Stimulated activated CD4-positive, alpha-beta T cell treated with anti-CD3 and anti-CD28 coated beads, Interleukin-12 subunit alpha, Interleukin-12 subunit beta, amount 100 ng/mL, for 4 hours (primary cell): Measurements from ENCODE around the gene CAT.

ENCODE experiments used
- DNase-seq: peaks from one replicate; pipeline ENCODE4 v3.0.0-alpha.2; 2020

CAT gene

GRCh38 chr11:34425867-34426266 lies 12.9 kb upstream of the CAT start:
- no peak for DNase-seq

GRCh38 chr11:34426766-34427185 lies 12.0 kb upstream of the CAT start:
- DNase-seq = no peak

- no peak for DNase-seq
These were observed 11.4 kb upstream of the CAT start for GRCh38 chr11:34427186-34427805.

GRCh38 chr11:34431979-34432378 lies 6.8 kb upstream of the CAT start:
- DNase-seq = no peak

- DNase-seq = no peak
These were observed 5.9 kb upstream of the CAT start for GRCh38 chr11:34432822-34433221.

- DNase-seq = no peak
These were observed 4.8 kb upstream of the CAT start for GRCh38 chr11:34433899-34434298.

- DNase-seq = no peak
These were observed 1.3 kb upstream of the CAT start for GRCh38 chr11:34437224-34438125.

GRCh38 chr11:34439610-34440198 lies 970 bp downstream of the CAT start:
- no peak for DNase-seq

GRCh38 chr11:34441814-34442213 lies 3.1 kb downstream of the CAT start:
- DNase-seq = no peak

- DNase-seq = no peak
These were observed 4.4 kb downstream of the CAT start for GRCh38 chr11:34443136-34443535.

GRCh38 chr11:34444428-34444827 lies 5.7 kb downstream of the CAT start:
- no peak for DNase-seq

GRCh38 chr11:34445956-34446355 lies 7.2 kb downstream of the CAT start:
- no peak for DNase-seq

GRCh38 chr11:34446386-34446785 lies 7.7 kb downstream of the CAT start:
- DNase-seq = no peak

- no peak for DNase-seq
These were observed 8.3 kb downstream of the CAT start for GRCh38 chr11:34447044-34447443.

GRCh38 chr11:34448223-34448994 lies 9.7 kb downstream of the CAT start:
- DNase-seq = no peak

- DNase-seq = no peak
These were observed 10.3 kb downstream of the CAT start for GRCh38 chr11:34449013-34449412.

- no peak for DNase-seq
These were observed 12.3 kb downstream of the CAT start for GRCh38 chr11:34451053-34451452.

- no peak for DNase-seq
These were observed 15.7 kb downstream of the CAT start for GRCh38 chr11:34454308-34455032.

- no peak for DNase-seq
These were observed 18.9 kb downstream of the CAT start for GRCh38 chr11:34457607-34458006.

- DNase-seq = no peak
These were observed 19.8 kb downstream of the CAT start for GRCh38 chr11:34458525-34458924.

- DNase-seq = no peak
These were observed 20.9 kb downstream of the CAT start for GRCh38 chr11:34459507-34460162.

GRCh38 chr11:34460278-34460677 lies 21.5 kb downstream of the CAT start:
- no peak for DNase-seq
